HEK293 (cell line): ENCODE measurements around the gene SHROOM3.

Source experiments
- CTCF ChIA-PET: fragments of 350-600 bp; formaldehyde crosslinking; extraction: SDS; loops from one replicate; lab custom pipeline; 2021; ENCODE audit warnings: antibody characterized with exemption; lab: Yijun Ruan, JAX
- POLR2A ChIA-PET: fragments of 300-600 bp; formaldehyde crosslinking; extraction: SDS; loops from one replicate; lab custom pipeline; 2020; ENCODE audit warnings: antibody characterized with exemption, inconsistent platforms; lab: Yijun Ruan, JAX
- H3K27ac ChIP-seq: fragments of 200-500 bp; sonication (Bioruptor generic); 2 replicates; pipeline ENCODE4 v1.5.1; 2014; ENCODE audit warnings: low read depth, low read length, control low read depth, inconsistent platforms; ENCODE audit errors: extremely low read depth
- H3K36me3 ChIP-seq, 2 experiments: fragments of 200-500 bp in 1 of 2; sonication (Bioruptor generic) in 1 of 2; 1 replicate in 1 of 2; 2 replicates in 1 of 2; pipeline ENCODE4 v1.5.1; 2014 to 2017; ENCODE audit warnings: inconsistent platforms in 2 of 2, low read length in 2 of 2; ENCODE audit not compliant: control insufficient read depth in 2 of 2, insufficient read depth in 1 of 2
- H3K4me1 ChIP-seq: fragments of 200-500 bp; sonication (Bioruptor generic); 2 replicates; pipeline ENCODE4 v1.5.1; 2014; ENCODE audit warnings: mild to moderate bottlenecking, low read length, inconsistent platforms; ENCODE audit not compliant: control insufficient read depth, insufficient read depth
- H3K4me3 ChIP-seq: 2 replicates; pipeline ENCODE4 v1.5.1; 2011; ENCODE audit warnings: low read depth, mild to moderate bottlenecking, control low read depth, low read length, moderate library complexity
- H3K9me3 ChIP-seq: fragments of 200-500 bp; sonication (Bioruptor generic); 2 replicates; pipeline ENCODE4 v1.5.1; 2014; ENCODE audit warnings: low read depth, low read length, inconsistent platforms; ENCODE audit not compliant: control insufficient read depth, insufficient read depth
- BCL11A ChIP-seq: fragments of 450-650 bp; formaldehyde crosslinking; IDR thresholded peaks from 2 replicates; pipeline ENCODE4 v1.5.1; 2016; ENCODE audit warnings: low read depth, missing biosample characterization, missing genetic modification characterization
- HOXA7 ChIP-seq: sonication (generic); formaldehyde crosslinking; IDR thresholded peaks from 2 replicates; pipeline ENCODE4 v1.8.1; 2022; ENCODE audit warnings: missing genetic modification reagents, borderline replicate concordance
- OVOL3 ChIP-seq: fragments of 450-650 bp; formaldehyde crosslinking; IDR thresholded peaks from 2 replicates; pipeline ENCODE4 v1.5.1; 2016; ENCODE audit warnings: missing biosample characterization, missing genetic modification characterization
- PRDM6 ChIP-seq: fragments of 450-650 bp; formaldehyde crosslinking; IDR thresholded peaks from 2 replicates; pipeline ENCODE4 v1.5.1; 2017; ENCODE audit warnings: missing biosample characterization, missing genetic modification characterization
- YY2 ChIP-seq: fragments of 450-650 bp; formaldehyde crosslinking; IDR thresholded peaks from 2 replicates; pipeline ENCODE4 v1.5.1; 2016; ENCODE audit warnings: missing biosample characterization, missing genetic modification characterization
- ZBTB8A ChIP-seq: fragments of 450-650 bp; formaldehyde crosslinking; IDR thresholded peaks from 2 replicates; pipeline ENCODE4 v1.5.1; 2016; ENCODE audit warnings: missing biosample characterization, missing genetic modification characterization
- ZFP37 ChIP-seq: fragments of 450-650 bp; formaldehyde crosslinking; IDR thresholded peaks from 2 replicates; pipeline ENCODE4 v1.5.1; 2016; ENCODE audit warnings: missing biosample characterization, missing genetic modification characterization
- ZFP69B ChIP-seq: fragments of 450-650 bp; formaldehyde crosslinking; IDR thresholded peaks from 2 replicates; pipeline ENCODE4 v1.5.1; 2016; ENCODE audit warnings: missing biosample characterization, missing genetic modification characterization
- ZNF132 ChIP-seq: fragments of 450-650 bp; formaldehyde crosslinking; IDR thresholded peaks from 2 replicates; pipeline ENCODE4 v1.5.1; 2017; ENCODE audit warnings: missing biosample characterization, missing genetic modification characterization, borderline replicate concordance
- ZNF140 ChIP-seq: fragments of 450-650 bp; formaldehyde crosslinking; IDR thresholded peaks from 2 replicates; pipeline ENCODE4 v1.5.1; 2016; ENCODE audit warnings: missing biosample characterization, missing genetic modification characterization
- ZNF146 ChIP-seq: fragments of 450-650 bp; formaldehyde crosslinking; IDR thresholded peaks from 2 replicates; pipeline ENCODE4 v1.5.1; 2016; ENCODE audit warnings: missing biosample characterization, missing genetic modification characterization
- ZNF174 ChIP-seq: fragments of 450-650 bp; formaldehyde crosslinking; IDR thresholded peaks from 2 replicates; pipeline ENCODE4 v1.5.0; 2017; ENCODE audit warnings: missing biosample characterization, mild to moderate bottlenecking, missing genetic modification characterization
- ZNF2 ChIP-seq: fragments of 450-650 bp; formaldehyde crosslinking; IDR thresholded peaks from 2 replicates; pipeline ENCODE4 v1.5.1; 2016; ENCODE audit warnings: missing biosample characterization, missing genetic modification characterization
- ZNF214 ChIP-seq: fragments of 450-650 bp; formaldehyde crosslinking; IDR thresholded peaks from 2 replicates; pipeline ENCODE4 v1.5.1; 2017; ENCODE audit warnings: missing biosample characterization, mild to moderate bottlenecking, missing genetic modification characterization, borderline replicate concordance
- ZNF23 ChIP-seq: fragments of 450-650 bp; formaldehyde crosslinking; IDR thresholded peaks from 2 replicates; pipeline ENCODE4 v1.5.1; 2016; ENCODE audit warnings: missing biosample characterization, missing genetic modification characterization, borderline replicate concordance
- ZNF248 ChIP-seq: fragments of 450-650 bp; formaldehyde crosslinking; IDR thresholded peaks from 2 replicates; pipeline ENCODE4 v1.5.1; 2017; ENCODE audit warnings: missing biosample characterization, missing genetic modification characterization
- ZNF37A ChIP-seq: fragments of 450-650 bp; IDR thresholded peaks from 2 replicates; pipeline ENCODE4 v1.5.1; 2018; ENCODE audit warnings: missing biosample characterization, missing genetic modification characterization
- ZNF529 ChIP-seq: fragments of 450-650 bp; formaldehyde crosslinking; IDR thresholded peaks from 2 replicates; pipeline ENCODE4 v1.5.1; 2017; ENCODE audit warnings: missing genetic modification characterization, missing biosample characterization; ENCODE audit not compliant: insufficient replicate concordance
- ZNF610 ChIP-seq: fragments of 450-650 bp; formaldehyde crosslinking; IDR thresholded peaks from 2 replicates; pipeline ENCODE4 v1.5.1; 2016; ENCODE audit warnings: missing biosample characterization, missing genetic modification characterization, borderline replicate concordance
- ZNF621 ChIP-seq: fragments of 450-650 bp; formaldehyde crosslinking; IDR thresholded peaks from 2 replicates; pipeline ENCODE4 v1.5.1; 2017; ENCODE audit warnings: missing biosample characterization, missing genetic modification characterization
- ZNF626 ChIP-seq: fragments of 450-650 bp; sonication (Bioruptor Pico); formaldehyde crosslinking; IDR thresholded peaks from 2 replicates; pipeline ENCODE4 v1.5.1; 2018; ENCODE audit warnings: missing biosample characterization, missing genetic modification characterization, inconsistent platforms
- ZNF639 ChIP-seq: fragments of 450-650 bp; formaldehyde crosslinking; IDR thresholded peaks from 2 replicates; pipeline ENCODE4 v1.5.1; 2016; ENCODE audit warnings: missing biosample characterization, missing genetic modification characterization
- ZNF707 ChIP-seq: fragments of 450-650 bp; formaldehyde crosslinking; IDR thresholded peaks from 2 replicates; pipeline ENCODE4 v1.5.1; 2016; ENCODE audit warnings: missing biosample characterization, missing genetic modification characterization
- ZNF747 ChIP-seq: fragments of 450-650 bp; formaldehyde crosslinking; IDR thresholded peaks from 2 replicates; pipeline ENCODE4 v1.5.1; 2016; ENCODE audit warnings: missing biosample characterization, missing genetic modification characterization
- ZSCAN30 ChIP-seq: fragments of 450-650 bp; IDR thresholded peaks from 2 replicates; pipeline ENCODE4 v1.5.1; 2018; ENCODE audit warnings: missing biosample characterization, mild to moderate bottlenecking, missing genetic modification characterization, moderate library complexity
- TF ChIP-seq, protein P1 (sequence below): fragments of 450-650 bp; formaldehyde crosslinking; conservative IDR thresholded peaks from 2 replicates; pipeline ENCODE4 v1.5.1; 2016; ENCODE audit warnings: low read depth, missing biosample characterization, missing genetic modification characterization
- TF ChIP-seq, protein P2 (sequence below): fragments of 450-650 bp; formaldehyde crosslinking; IDR thresholded peaks from 2 replicates; pipeline ENCODE4 v1.5.1; 2016; ENCODE audit warnings: missing biosample characterization, missing genetic modification characterization
- TF ChIP-seq, protein P3 (sequence below): fragments of 450-650 bp; formaldehyde crosslinking; IDR thresholded peaks from 2 replicates; pipeline ENCODE4 v1.5.1; 2016; ENCODE audit warnings: missing biosample characterization, missing genetic modification characterization

SHROOM3 gene

GRCh38 chr4:76435528-76436319 is 695 bp downstream of the SHROOM3 start (continued):
- no peak for TF ChIP-seq ZNF639 (tag by site-specific recombination)
- TF ChIP-seq, all 188 proteins: peak for 0

GRCh38 chr4:76439491-76439890 is 4.5 kb downstream of the SHROOM3 start:
- POLR2A ChIA-PET, result no interaction called here
- TF ChIP-seq ZFP37, result no peak
- TF ChIP-seq, all 188 proteins: peak for 0
- CTCF ChIA-PET, result interaction anchor here (3.0 kb wide), 1 partner anchor 65 kb away, joined by 12 read pairs; no protein-coding TSS in a partner anchor
- Histone ChIP-seq H3K36me3 (no peaks in the 10 kb centered on the region), H3K4me1 (no peaks in the 10 kb centered on the region), H3K9me3 (no peaks in the 10 kb centered on the region), H3K4me3 (no peak overlapping the region), H3K27ac (no peak overlapping the region)

GRCh38 chr4:76441881-76442280 is 6.9 kb downstream of the SHROOM3 start:
- H3K27ac ChIP-seq, result no peak overlapping the region
- ChIA-PET CTCF (interaction anchor here (0.7 to 1.6 kb wide), 2 partner anchors 63 to 989 kb away, joined by 3 to 4 read pairs; no protein-coding TSS in a partner anchor), POLR2A (interaction anchor here (0.7 kb wide), 1 partner anchor 603 kb away, joined by 3 read pairs; no protein-coding TSS in a partner anchor)

DNA sequence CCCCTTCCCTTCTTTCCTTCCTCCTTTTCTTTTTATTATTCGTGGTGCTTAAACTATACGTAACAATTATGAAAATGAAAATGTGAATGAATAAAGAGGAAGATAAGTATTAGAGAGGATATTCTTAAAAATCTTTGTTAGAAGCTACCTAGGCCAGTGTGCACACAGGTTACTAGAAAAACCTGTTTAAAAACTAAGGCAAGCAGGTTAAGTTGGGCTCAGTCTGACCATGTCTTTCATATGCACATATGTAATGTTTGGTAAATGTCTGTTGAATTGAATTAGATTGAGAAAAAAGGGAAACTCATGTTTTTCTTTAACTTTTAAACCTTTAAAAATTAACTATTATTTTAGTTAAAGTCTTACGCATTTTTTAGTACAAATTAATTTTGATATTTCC is 7.8 kb downstream of the SHROOM3 start:
- no peaks in the 10 kb centered on the region for H3K9me3 ChIP-seq
- POLR2A ChIA-PET, result interaction anchor here (0.6 kb wide), 1 partner anchor 17 kb away, joined by 4 read pairs; no protein-coding TSS in a partner anchor
- no peak overlapping the region for H3K4me3 ChIP-seq
- no peaks in the 10 kb centered on the region for H3K36me3 ChIP-seq
- CTCF ChIA-PET, result interaction anchor here (0.5 to 0.7 kb wide), 2 partner anchors 12 to 621 kb away, joined by 3 read pairs; no protein-coding TSS in a partner anchor
- H3K4me1 ChIP-seq, result no peaks in the 10 kb centered on the region
- no peak overlapping the region for H3K27ac ChIP-seq
- TF ChIP-seq ZNF747 (tag by site-specific recombination) (no peak), YY2 (no peak), ZNF707 (tag by site-specific recombination) (no peak), ZNF626 (tag by site-specific recombination) (no peak), ZNF174 (tag by site-specific recombination) (no peak), HOXA7 (no peak), PRDM6 (tag by site-specific recombination) (no peak)
- TF ChIP-seq, protein P1, sequence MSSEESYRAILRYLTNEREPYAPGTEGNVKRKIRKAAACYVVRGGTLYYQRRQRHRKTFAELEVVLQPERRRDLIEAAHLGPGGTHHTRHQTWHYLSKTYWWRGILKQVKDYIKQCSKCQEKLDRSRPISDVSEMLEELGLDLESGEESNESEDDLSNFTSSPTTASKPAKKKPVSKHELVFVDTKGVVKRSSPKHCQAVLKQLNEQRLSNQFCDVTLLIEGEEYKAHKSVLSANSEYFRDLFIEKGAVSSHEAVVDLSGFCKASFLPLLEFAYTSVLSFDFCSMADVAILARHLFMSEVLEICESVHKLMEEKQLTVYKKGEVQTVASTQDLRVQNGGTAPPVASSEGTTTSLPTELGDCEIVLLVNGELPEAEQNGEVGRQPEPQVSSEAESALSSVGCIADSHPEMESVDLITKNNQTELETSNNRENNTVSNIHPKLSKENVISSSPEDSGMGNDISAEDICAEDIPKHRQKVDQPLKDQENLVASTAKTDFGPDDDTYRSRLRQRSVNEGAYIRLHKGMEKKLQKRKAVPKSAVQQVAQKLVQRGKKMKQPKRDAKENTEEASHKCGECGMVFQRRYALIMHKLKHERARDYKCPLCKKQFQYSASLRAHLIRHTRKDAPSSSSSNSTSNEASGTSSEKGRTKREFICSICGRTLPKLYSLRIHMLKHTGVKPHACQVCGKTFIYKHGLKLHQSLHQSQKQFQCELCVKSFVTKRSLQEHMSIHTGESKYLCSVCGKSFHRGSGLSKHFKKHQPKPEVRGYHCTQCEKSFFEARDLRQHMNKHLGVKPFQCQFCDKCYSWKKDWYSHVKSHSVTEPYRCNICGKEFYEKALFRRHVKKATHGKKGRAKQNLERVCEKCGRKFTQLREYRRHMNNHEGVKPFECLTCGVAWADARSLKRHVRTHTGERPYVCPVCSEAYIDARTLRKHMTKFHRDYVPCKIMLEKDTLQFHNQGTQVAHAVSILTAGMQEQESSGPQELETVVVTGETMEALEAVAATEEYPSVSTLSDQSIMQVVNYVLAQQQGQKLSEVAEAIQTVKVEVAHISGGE, result no peak
- TF ChIP-seq, protein P2, sequence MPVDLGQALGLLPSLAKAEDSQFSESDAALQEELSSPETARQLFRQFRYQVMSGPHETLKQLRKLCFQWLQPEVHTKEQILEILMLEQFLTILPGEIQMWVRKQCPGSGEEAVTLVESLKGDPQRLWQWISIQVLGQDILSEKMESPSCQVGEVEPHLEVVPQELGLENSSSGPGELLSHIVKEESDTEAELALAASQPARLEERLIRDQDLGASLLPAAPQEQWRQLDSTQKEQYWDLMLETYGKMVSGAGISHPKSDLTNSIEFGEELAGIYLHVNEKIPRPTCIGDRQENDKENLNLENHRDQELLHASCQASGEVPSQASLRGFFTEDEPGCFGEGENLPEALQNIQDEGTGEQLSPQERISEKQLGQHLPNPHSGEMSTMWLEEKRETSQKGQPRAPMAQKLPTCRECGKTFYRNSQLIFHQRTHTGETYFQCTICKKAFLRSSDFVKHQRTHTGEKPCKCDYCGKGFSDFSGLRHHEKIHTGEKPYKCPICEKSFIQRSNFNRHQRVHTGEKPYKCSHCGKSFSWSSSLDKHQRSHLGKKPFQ (tag by site-specific recombination), result no peak

More at GRCh38 chr4:76441881-76442280, 6.9 kb downstream of the SHROOM3 start:
- no peaks in the 10 kb centered on the region for H3K36me3 ChIP-seq
- TF ChIP-seq ZSCAN30 (tag by site-specific recombination) (no peak), OVOL3 (no peak), ZFP69B (tag by site-specific recombination) (no peak), ZNF23 (tag by site-specific recombination) (no peak), ZNF214 (tag by site-specific recombination) (no peak), BCL11A (tag by site-specific recombination) (no peak), ZNF132 (no peak), ZBTB8A (tag by site-specific recombination) (no peak), ZNF2 (tag by site-specific recombination) (no peak), ZNF248 (tag by site-specific recombination) (no peak), ZNF621 (tag by site-specific recombination) (no peak), ZNF146 (tag by site-specific recombination) (no peak), ZNF529 (tag by site-specific recombination) (no peak), ZNF140 (tag by site-specific recombination) (no peak), ZNF37A (tag by site-specific recombination) (no peak), ZNF610 (tag by site-specific recombination) (no peak)
- TF ChIP-seq, protein P3, sequence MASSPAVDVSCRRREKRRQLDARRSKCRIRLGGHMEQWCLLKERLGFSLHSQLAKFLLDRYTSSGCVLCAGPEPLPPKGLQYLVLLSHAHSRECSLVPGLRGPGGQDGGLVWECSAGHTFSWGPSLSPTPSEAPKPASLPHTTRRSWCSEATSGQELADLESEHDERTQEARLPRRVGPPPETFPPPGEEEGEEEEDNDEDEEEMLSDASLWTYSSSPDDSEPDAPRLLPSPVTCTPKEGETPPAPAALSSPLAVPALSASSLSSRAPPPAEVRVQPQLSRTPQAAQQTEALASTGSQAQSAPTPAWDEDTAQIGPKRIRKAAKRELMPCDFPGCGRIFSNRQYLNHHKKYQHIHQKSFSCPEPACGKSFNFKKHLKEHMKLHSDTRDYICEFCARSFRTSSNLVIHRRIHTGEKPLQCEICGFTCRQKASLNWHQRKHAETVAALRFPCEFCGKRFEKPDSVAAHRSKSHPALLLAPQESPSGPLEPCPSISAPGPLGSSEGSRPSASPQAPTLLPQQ (tag by site-specific recombination), result no peak
- TF ChIP-seq, all 188 proteins: peak for 0
- H3K4me3 ChIP-seq, result no peak overlapping the region
- H3K4me1 ChIP-seq, result no peaks in the 10 kb centered on the region
- no peaks in the 10 kb centered on the region for H3K9me3 ChIP-seq
